IMR-90 (cell line): Measurements from ENCODE around the gene TEKT1. TPM values are rescaled to one million over a fixed set of nuclear protein-coding genes. Genes with fewer than 3 reads are reported as not detected.
"Not testable (repeated sequence)": the region's sequence is repeated elsewhere in the genome, so short reads cannot be mapped to it uniquely, and the experiment has no call there.

Experiments
- ATAC-seq: fragments of 200-7000 bp; cut with Tn5 transposase; 2 replicates; pipeline ENCODE4 v1.9.1; 2020; ENCODE audit warnings: low read depth, mild to moderate bottlenecking, moderate library complexity
- BruUV-seq: library from RNA; stranded (reverse); fragments of 400-500 nt; replicated peaks from 2 replicates; lab custom pipeline; 2021; lab: Mats Ljungman, UMichigan
- CTCF ChIA-PET: fragments of 300-600 bp; formaldehyde crosslinking; extraction: SDS; loops from one replicate; lab custom pipeline; 2021; ENCODE audit warnings: antibody characterized with exemption; lab: Yijun Ruan, JAX
- POLR2A ChIA-PET: fragments of 300-600 bp; sonication (Branson Sonifier 250); formaldehyde crosslinking; loops from one replicate; lab custom pipeline; 2022; ENCODE audit warnings: antibody characterized with exemption; ENCODE audit not compliant: unreplicated experiment; lab: Charles Lee
- DNase-seq: peaks from one replicate; pipeline ENCODE4 v3.0.0; 2013
- H2AFZ ChIP-seq: replicated peaks from 2 replicates; pipeline ENCODE3; 2013; ENCODE audit warnings: low read length, mild to moderate bottlenecking; ENCODE audit not compliant: poor library complexity
- H2AK5ac ChIP-seq: 2 replicates; pipeline ENCODE4 v1.6.1; 2013; ENCODE audit warnings: low read depth, low read length, inconsistent platforms
- H2AK9ac ChIP-seq: replicated peaks from 2 replicates; pipeline ENCODE3; 2013; ENCODE audit warnings: mild to moderate bottlenecking, low read depth, low read length, moderate library complexity; ENCODE audit not compliant: poor library complexity
- H2BK120ac ChIP-seq: 2 replicates; pipeline ENCODE4 v1.6.1; 2013; ENCODE audit warnings: low read depth, low read length, inconsistent platforms
- H2BK15ac ChIP-seq: 3 replicates; pipeline ENCODE4 v1.6.1; 2013; ENCODE audit warnings: low read depth, low read length, inconsistent platforms
- H2BK20ac ChIP-seq: 2 replicates; pipeline ENCODE4 v1.6.1; 2013; ENCODE audit warnings: low read depth, mild to moderate bottlenecking, inconsistent platforms, low read length, moderate library complexity
- H2BK5ac ChIP-seq: 2 replicates; pipeline ENCODE4 v1.6.1; 2013; ENCODE audit warnings: mild to moderate bottlenecking, low read depth, low read length, inconsistent platforms; ENCODE audit not compliant: poor library complexity, severe bottlenecking
- H3K14ac ChIP-seq: replicated peaks from 2 replicates; pipeline ENCODE4 v1.6.1; 2013; ENCODE audit warnings: low read depth, low read length, inconsistent platforms
- H3K18ac ChIP-seq: 2 replicates; pipeline ENCODE4 v1.6.1; 2013; ENCODE audit warnings: low read depth, low read length, control low read depth
- H3K23ac ChIP-seq: 2 replicates; pipeline ENCODE4 v1.6.1; 2013; ENCODE audit warnings: low read depth, low read length, inconsistent platforms
- H3K27ac ChIP-seq: 2 replicates; pipeline ENCODE4 v1.5.1; 2013; ENCODE audit warnings: mild to moderate bottlenecking, control low read depth, low read length; ENCODE audit not compliant: insufficient read depth
- H3K27me3 ChIP-seq: 2 replicates; pipeline ENCODE4 v1.6.1; 2013; ENCODE audit warnings: low read length; ENCODE audit not compliant: control insufficient read depth, insufficient read depth
- H3K36me3 ChIP-seq: 2 replicates; pipeline ENCODE4 v1.6.1; 2013; ENCODE audit warnings: low read length, mixed read lengths; ENCODE audit not compliant: control insufficient read depth, insufficient read depth
- H3K4ac ChIP-seq: 2 replicates; pipeline ENCODE4 v1.6.1; 2013; ENCODE audit warnings: low read depth, low read length, inconsistent platforms
- H3K4me1 ChIP-seq: 2 replicates; pipeline ENCODE4 v1.6.1; 2013; ENCODE audit warnings: low read length, mixed read lengths; ENCODE audit not compliant: control insufficient read depth, insufficient read depth
- H3K4me2 ChIP-seq: 2 replicates; pipeline ENCODE4 v1.6.1; 2013; ENCODE audit warnings: low read depth, mild to moderate bottlenecking, control low read depth, low read length, moderate library complexity
- H3K4me3 ChIP-seq: 2 replicates; pipeline ENCODE4 v1.5.1; 2013; ENCODE audit warnings: low read depth, mild to moderate bottlenecking, control low read depth, low read length, moderate library complexity; ENCODE audit not compliant: insufficient read depth
- H3K56ac ChIP-seq: 2 replicates; pipeline ENCODE4 v1.6.1; 2013; ENCODE audit warnings: low read length, inconsistent platforms; ENCODE audit not compliant: insufficient read depth; ENCODE audit errors: extremely low read depth
- H3K79me1 ChIP-seq, 2 experiments: 2 replicates each; pipeline ENCODE4 v1.6.1; 2013; ENCODE audit warnings: low read length in 2 of 2, inconsistent platforms in 1 of 2, low read depth in 1 of 2
- H3K9ac ChIP-seq: 2 replicates; pipeline ENCODE4 v1.6.1; 2013; ENCODE audit warnings: low read depth, low read length, control low read depth
- H3K9me1 ChIP-seq: 2 replicates; pipeline ENCODE4 v1.6.1; 2013; ENCODE audit warnings: low read length, inconsistent platforms; ENCODE audit not compliant: insufficient read depth
- H3K9me3 ChIP-seq: 2 replicates; pipeline ENCODE4 v1.6.1; 2013; ENCODE audit warnings: low read length; ENCODE audit not compliant: control insufficient read depth, insufficient read depth
- H4K20me1 ChIP-seq: 2 replicates; pipeline ENCODE4 v1.6.1; 2013; ENCODE audit warnings: low read length, inconsistent platforms; ENCODE audit not compliant: insufficient read depth
- H4K5ac ChIP-seq: 2 replicates; pipeline ENCODE4 v1.6.1; 2013; ENCODE audit warnings: mild to moderate bottlenecking, low read depth, low read length, control low read depth
- H4K8ac ChIP-seq, 2 experiments: 2 replicates each; pipeline ENCODE4 v1.6.1; 2013; ENCODE audit warnings: low read depth in 2 of 2, low read length in 2 of 2, control low read depth in 1 of 2, inconsistent platforms in 1 of 2
- H4K91ac ChIP-seq: 2 replicates; pipeline ENCODE4 v1.6.1; 2013; ENCODE audit warnings: low read depth, low read length, inconsistent platforms; ENCODE audit not compliant: insufficient read depth
- WGBS, 2 experiments: methylation state at CpG; one replicate each; pipeline versions ENCODE4 v1.1.5 to v1.1.7; 2013; ENCODE audit warnings: missing lambda C conversion rate in 2 of 2; ENCODE audit not compliant: insufficient read length in 1 of 2; ENCODE audit errors: extremely low coverage in 2 of 2; 5-methylcytosine and 5-hydroxymethylcytosine counted together
- dilution Hi-C: fragments of 300-500 bp; cut with HindIII; formaldehyde crosslinking; loops from one replicate; pipeline ENCODE4 v1.14.3; 2018; ENCODE audit warnings: low sequenced_read_pairs; ENCODE audit not compliant: unreplicated experiment
- in situ Hi-C: fragments of 300-500 bp; cut with MboI; formaldehyde crosslinking; loops from 3 replicates; pipeline ENCODE4 v1.14.3; 2019; ENCODE audit warnings: low sequenced_read_pairs, inconsistent platforms, mixed read lengths
- intact Hi-C: fragments of 100-400 bp; cut with micrococcal nuclease; formaldehyde crosslinking; loops from 2 replicates; pipeline ENCODE4 v1.10.0; 2022
- polyA plus RNA-seq, 3 experiments: library from polyadenylated mRNA; depleted of rRNA; stranded (reverse); fragments of >200 nt; gene quantifications; 2 replicates each; pipeline ENCODE4 v1.2.3, GENCODE V29; 2012; ENCODE audit warnings: low replicate concordance in 1 of 3
- total RNA-seq: library from RNA; depleted of rRNA; stranded (reverse); fragments of >200 nt; gene quantifications from 2 replicates; pipeline ENCODE4 v1.2.3, GENCODE V29; 2012

TEKT1 gene
- total and polyA plus RNA-seq, 2 of the 4 experiments (the other 2 are of a cell fraction), result not detected

DNA sequence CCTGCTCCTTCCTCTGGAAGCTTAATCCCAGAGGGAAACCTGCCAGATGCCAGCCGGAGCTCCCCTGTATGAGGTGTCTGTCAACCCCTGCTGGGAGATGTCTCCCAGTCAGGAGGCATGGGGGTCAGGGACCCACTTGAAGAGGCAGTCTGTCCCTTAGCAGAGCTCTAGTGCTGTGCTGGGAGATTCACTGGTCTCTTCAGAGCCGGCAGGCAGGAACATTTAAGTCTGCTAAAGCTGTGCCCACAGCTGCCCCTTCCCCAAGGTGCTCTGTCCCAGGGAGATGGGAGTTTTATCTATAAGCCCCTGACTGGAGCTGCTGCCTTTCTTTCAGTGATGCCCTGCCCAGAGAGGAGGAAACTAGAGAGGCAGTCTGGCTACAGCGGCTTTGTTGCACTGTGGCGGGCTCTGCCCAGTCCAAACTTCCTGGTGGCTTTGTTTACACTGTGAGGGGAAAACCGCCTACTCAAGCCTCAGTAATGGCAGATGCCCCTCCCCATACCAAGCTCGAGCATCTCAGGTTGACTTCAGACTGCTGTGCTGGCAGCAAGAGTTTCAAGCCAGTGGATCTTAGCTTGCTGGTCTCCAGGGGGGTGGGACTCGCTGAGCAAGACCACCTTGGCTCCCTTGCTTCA is 17.1 kb upstream of the TEKT1 start:
- H3K4me2 ChIP-seq, POLR2A ChIA-PET, CTCF ChIA-PET, in situ Hi-C loops, BruUV-seq, H4K5ac ChIP-seq, H2AFZ ChIP-seq, H3K36me3 ChIP-seq, H3K79me1 ChIP-seq, dilution Hi-C loops, H4K20me1 ChIP-seq, H2BK15ac ChIP-seq, H4K8ac ChIP-seq, H3K23ac ChIP-seq, H2AK9ac ChIP-seq, H3K9ac ChIP-seq, H2AK5ac ChIP-seq, H4K91ac ChIP-seq, H3K56ac ChIP-seq, H3K9me3 ChIP-seq, H2BK5ac ChIP-seq, H3K4me1 ChIP-seq, H3K27me3 ChIP-seq, H3K14ac ChIP-seq, H3K4ac ChIP-seq, H3K4me3 ChIP-seq, ATAC-seq, DNase-seq, H2BK20ac ChIP-seq, H3K27ac ChIP-seq, H3K9me1 ChIP-seq, H3K18ac ChIP-seq, H2BK120ac ChIP-seq: not testable (repeated sequence)
- intact Hi-C loops, result loop anchor here (10.0 kb wide), 1 partner anchor 1264 kb away; the partner anchor contains the start of gene NLRP1
- WGBS, 2 experiments, result 83% methylated on average over 1 of the region's 7 CpGs; no CpG with 5 or more reads in 1 of the 2 experiments

DNA sequence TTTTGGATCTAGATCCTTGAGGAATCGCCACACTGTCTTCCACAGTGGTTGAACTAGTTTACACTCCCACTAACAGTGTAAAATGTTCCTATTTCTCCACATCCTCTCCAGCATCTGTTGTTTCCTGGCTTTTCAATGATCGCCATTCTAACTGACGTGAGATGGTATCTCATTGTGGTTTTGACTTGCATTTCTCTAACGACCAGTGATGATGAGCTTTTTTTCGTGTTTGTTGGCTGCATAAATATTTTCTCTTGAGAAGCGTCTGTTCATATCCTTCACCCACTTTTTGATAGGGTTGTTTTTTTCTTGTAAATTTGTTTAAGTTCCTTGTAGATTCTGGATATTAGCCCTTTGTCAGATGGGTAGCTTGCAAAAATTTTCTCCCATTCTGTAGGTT is 14.6 kb upstream of the TEKT1 start:
- H3K4me3 ChIP-seq, H4K91ac ChIP-seq, H3K9me1 ChIP-seq, POLR2A ChIA-PET, H4K20me1 ChIP-seq, BruUV-seq, H3K9me3 ChIP-seq, H3K4ac ChIP-seq, H3K9ac ChIP-seq, H2BK120ac ChIP-seq, H3K27me3 ChIP-seq, H3K56ac ChIP-seq, H3K79me1 ChIP-seq, H4K5ac ChIP-seq, H2BK20ac ChIP-seq, ATAC-seq, H3K4me2 ChIP-seq, in situ Hi-C loops, H3K23ac ChIP-seq, dilution Hi-C loops, H2AK5ac ChIP-seq, CTCF ChIA-PET, H2AFZ ChIP-seq, H3K4me1 ChIP-seq, H3K36me3 ChIP-seq, H3K27ac ChIP-seq, H2BK5ac ChIP-seq, H3K18ac ChIP-seq, H4K8ac ChIP-seq, H3K14ac ChIP-seq, H2AK9ac ChIP-seq, H2BK15ac ChIP-seq, DNase-seq: not testable (repeated sequence)
- intact Hi-C loops, result loop anchor here (10.0 kb wide), 1 partner anchor 1261 kb away; the partner anchor contains the start of gene NLRP1
- WGBS, 2 experiments, result no CpG with 5 or more reads among the region's 6 CpGs
